Stomach (tissue), 9 donors: ENCODE measurements around the gene LAMB4. TPM values are rescaled to one million over a fixed set of nuclear protein-coding genes. Genes with fewer than 3 reads are reported as not detected.

Source experiments
- DNase-seq, 2 donors: peaks; one replicate each; pipeline versions ENCODE4 v3.0.0 to v3.0.0-alpha.2; 2013 to 2019
- H3K27ac ChIP-seq, 5 donors: fragments of 200-600 bp in 4 of 5; sonication (generic) in 4 of 5; one replicate each; pipeline ENCODE4 v1.5.1; 2013 to 2019; ENCODE audit warnings: mild to moderate bottlenecking in 1 of 5, moderate library complexity in 1 of 5
- H3K27me3 ChIP-seq, 3 donors: fragments of 200-600 bp; sonication (generic); one replicate each; pipeline ENCODE4 v1.5.1; 2017 to 2019; ENCODE audit warnings: mixed run types in 1 of 3
- H3K36me3 ChIP-seq, 4 donors: fragments of 200-600 bp; sonication (generic); 1 replicate in 3 of 4; 2 replicates in 1 of 4; pipeline ENCODE4 v1.5.1; 2016 to 2019
- H3K4me1 ChIP-seq, 4 donors: fragments of 200-600 bp; sonication (generic); one replicate each; pipeline ENCODE4 v1.5.1; 2016 to 2019
- H3K4me3 ChIP-seq, 4 donors: fragments of 200-600 bp; sonication (generic) in 3 of 4; one replicate each; pipeline ENCODE4 v1.5.1; 2016 to 2019; ENCODE audit warnings: mild to moderate bottlenecking in 1 of 4
- H3K9me3 ChIP-seq, 4 donors: fragments of 200-600 bp; sonication (generic); one replicate each; pipeline ENCODE4 v1.5.1; 2016 to 2019
- EP300 ChIP-seq: sonication (generic); formaldehyde crosslinking; IDR thresholded peaks from one replicate; pipeline ENCODE4 v1.6.1; 2017; ENCODE audit warnings: antibody characterized with exemption
- POLR2A ChIP-seq, 4 donors: fragments of 450-650 bp; IDR thresholded peaks; one replicate each; pipeline ENCODE4 v1.6.1; 2016; ENCODE audit warnings: antibody characterized with exemption in 4 of 4, control low read depth in 2 of 4, mild to moderate bottlenecking in 1 of 4, moderate library complexity in 1 of 4
- POLR2AphosphoS5 ChIP-seq, 3 donors: sonication (generic); formaldehyde crosslinking; IDR thresholded peaks; one replicate each; pipeline ENCODE4 v1.6.1; 2016; ENCODE audit warnings: antibody characterized with exemption in 3 of 3
- WGBS, 5 donors: extraction: QIAGEN DNeasy Blood & Tissue Kit in 3 of 5; methylation state at CpG; one replicate each; pipeline versions ENCODE4 v1.1.5 to v1.1.7; 2013 to 2018; 5-methylcytosine and 5-hydroxymethylcytosine counted together
- intact Hi-C: fragments of 100-400 bp; cut with DNase I; formaldehyde crosslinking; loops from one replicate; pipeline ENCODE4 v1.15.1; 2023; ENCODE audit warnings: low total_unique reads
- polyA plus RNA-seq, 3 donors: library from polyadenylated mRNA; stranded (reverse); fragments of 200-250 nt; gene quantifications; one replicate each; pipeline ENCODE4 v1.2.3, GENCODE V29; 2013
- total RNA-seq, 5 donors: library from RNA; depleted of rRNA; stranded (reverse); fragments of >200 nt; gene quantifications; one replicate each; pipeline versions ENCODE4 v1.1.0 to v1.2.3, GENCODE V29; 2014 to 2016
- TF ChIP-seq, protein P1 (sequence below), 7 experiments: fragments of 450-650 bp in 4 of 7; fragments of 200-600 bp in 3 of 7; sonication (generic) in 3 of 7; IDR thresholded peaks; one replicate each; pipeline ENCODE4 v1.5.1; 2016 to 2019; ENCODE audit warnings: antibody characterized with exemption in 7 of 7, control low read depth in 2 of 7, mild to moderate bottlenecking in 1 of 7
- donor health status: healthy with polysubstance abuse.
- donor health status: Bipolar disorder and iron deficiency.
- donor health status: healthy.

The LAMB4 gene
- total and polyA plus RNA-seq, 8 donors: under 0.01 to 8.5 (median 1.7) TPM; not detected in 2

DNA sequence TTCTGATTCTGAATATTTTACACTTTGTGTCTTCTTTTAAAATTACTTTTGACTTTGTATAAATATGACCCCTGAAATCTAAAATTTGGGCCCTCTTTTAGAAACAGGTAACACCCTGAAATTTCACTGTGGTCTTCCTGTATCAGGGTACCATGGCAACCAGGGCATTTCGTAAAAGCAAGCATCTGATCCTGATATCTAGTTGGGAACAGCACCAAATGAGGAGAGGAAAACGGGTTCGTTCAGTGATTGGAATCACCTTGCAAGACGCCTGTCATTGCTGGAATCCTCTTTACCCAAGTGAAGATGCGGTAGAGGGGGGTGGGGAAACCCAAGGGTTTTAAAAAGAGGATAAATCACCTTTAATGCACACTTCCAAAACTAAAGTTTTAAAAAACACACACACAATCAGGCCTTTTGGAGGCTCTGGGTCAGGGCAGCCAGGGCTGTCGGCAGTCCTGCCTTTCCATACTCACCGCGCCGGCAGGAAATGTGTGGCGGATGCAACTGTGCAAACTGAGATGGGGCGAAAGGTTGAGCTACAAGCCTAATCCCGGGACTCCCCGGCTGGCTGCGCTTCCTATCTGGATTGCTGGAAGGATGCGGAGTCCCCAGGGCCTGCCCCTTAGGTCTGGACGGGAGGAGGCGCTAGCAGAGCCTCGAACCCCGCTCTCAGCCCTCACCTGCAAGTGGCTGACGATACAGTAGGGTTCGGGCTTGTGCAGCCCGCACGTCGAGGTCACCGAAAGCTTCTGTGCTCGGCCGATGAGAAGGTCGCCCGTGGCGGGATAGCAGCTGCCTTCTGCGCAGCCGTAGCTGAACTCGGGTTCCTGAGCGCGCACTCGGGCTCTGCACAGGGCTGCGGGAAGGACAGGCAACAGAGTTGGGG is 129.0 kb downstream of the LAMB4 start:
- TF ChIP-seq POLR2A (IDR thresholded peaks at IDR 0.05): no peak
- peak in 2 of 3 donors; percentile 4 to 23 for TF ChIP-seq POLR2AphosphoS5 (IDR thresholded peaks at IDR 0.05)
- no peak for TF ChIP-seq EP300
- TF ChIP-seq, protein P1, sequence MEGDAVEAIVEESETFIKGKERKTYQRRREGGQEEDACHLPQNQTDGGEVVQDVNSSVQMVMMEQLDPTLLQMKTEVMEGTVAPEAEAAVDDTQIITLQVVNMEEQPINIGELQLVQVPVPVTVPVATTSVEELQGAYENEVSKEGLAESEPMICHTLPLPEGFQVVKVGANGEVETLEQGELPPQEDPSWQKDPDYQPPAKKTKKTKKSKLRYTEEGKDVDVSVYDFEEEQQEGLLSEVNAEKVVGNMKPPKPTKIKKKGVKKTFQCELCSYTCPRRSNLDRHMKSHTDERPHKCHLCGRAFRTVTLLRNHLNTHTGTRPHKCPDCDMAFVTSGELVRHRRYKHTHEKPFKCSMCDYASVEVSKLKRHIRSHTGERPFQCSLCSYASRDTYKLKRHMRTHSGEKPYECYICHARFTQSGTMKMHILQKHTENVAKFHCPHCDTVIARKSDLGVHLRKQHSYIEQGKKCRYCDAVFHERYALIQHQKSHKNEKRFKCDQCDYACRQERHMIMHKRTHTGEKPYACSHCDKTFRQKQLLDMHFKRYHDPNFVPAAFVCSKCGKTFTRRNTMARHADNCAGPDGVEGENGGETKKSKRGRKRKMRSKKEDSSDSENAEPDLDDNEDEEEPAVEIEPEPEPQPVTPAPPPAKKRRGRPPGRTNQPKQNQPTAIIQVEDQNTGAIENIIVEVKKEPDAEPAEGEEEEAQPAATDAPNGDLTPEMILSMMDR (IDR thresholded peaks at IDR 0.05): no peak

DNA sequence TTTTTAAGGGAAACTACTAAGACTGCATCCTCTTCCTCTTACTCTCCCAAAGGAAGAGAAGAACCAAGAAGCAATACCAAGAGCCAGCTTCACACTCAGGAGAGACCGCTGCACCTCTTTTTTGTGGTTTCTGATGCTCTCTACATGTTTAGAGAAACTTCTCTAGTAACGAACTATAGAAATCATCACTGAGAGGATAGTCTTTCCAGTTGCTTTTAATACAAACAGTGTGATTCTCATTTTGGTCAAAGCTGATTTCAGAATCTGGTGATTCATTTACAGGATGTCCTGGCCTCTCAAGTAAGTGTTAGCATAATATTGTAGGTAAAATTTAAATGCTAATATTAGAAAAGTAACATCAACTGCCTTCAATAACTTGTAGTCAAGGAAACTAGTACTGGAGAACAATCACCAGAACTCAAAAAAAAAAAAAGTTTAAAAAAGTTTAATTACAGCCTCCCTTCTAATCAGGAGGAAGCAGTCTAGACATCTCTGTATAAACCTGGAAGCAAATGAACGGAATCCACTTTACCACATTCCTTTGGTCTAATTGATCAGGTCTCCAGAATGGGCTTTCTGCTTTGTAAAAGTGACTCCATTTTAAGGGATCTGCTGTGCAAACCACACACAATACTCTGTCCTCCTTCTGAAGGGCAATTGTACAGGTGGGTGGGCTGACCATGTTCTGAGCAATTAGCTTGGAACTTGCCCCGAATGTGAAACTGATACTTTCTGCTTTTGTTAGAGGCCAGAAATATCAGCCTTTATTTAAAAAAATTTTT is 130.2 kb downstream of the LAMB4 start:
- H3K27ac ChIP-seq: peak overlapping the region; percentile 37 to 89 (median 86)
- WGBS, 5 donors: 63 to 77% (median 71%) methylated on average over 4 of the region's 4 CpGs
- H3K27me3 ChIP-seq: peaks cover 0 to 39% (median 11%) of the 10 kb centered on the region in 3 donors
- no peak for DNase-seq
- H3K9me3 ChIP-seq: no peaks in the 10 kb centered on the region
- H3K4me3 ChIP-seq: peak overlapping the region in 3 of 4 donors; percentile 62 to 87 (median 77)
- H3K36me3 ChIP-seq: peaks cover 0 to 14% (median 8%) of the 10 kb centered on the region in 4 donors
- intact Hi-C loops: no loop called here
- TF ChIP-seq POLR2A (IDR thresholded peaks at IDR 0.05): no peak
- TF ChIP-seq POLR2AphosphoS5 (IDR thresholded peaks at IDR 0.05): no peak
- TF ChIP-seq, protein P1 (IDR thresholded peaks at IDR 0.05): no peak
- TF ChIP-seq EP300: no peak
- peaks cover 29 to 82% (median 56%) of the 10 kb centered on the region in 4 donors for H3K4me1 ChIP-seq

More for the DNA sequence above, 129.0 kb downstream of the LAMB4 start:
- Histone ChIP-seq H3K36me3 (peaks cover 0 to 14% (median 8%) of the 10 kb centered on the region in 4 donors), H3K27ac (peak overlapping the region; percentile 77 to 89 (median 86)), H3K4me1 (peaks cover 20 to 71% (median 49%) of the 10 kb centered on the region in 4 donors), H3K4me3 (peak overlapping the region; percentile 62 to 87 (median 75)), H3K9me3 (no peaks in the 10 kb centered on the region), H3K27me3 (peaks cover 0 to 39% (median 11%) of the 10 kb centered on the region in 3 donors)
- DNase-seq: peak; percentile 29 to 80
- intact Hi-C loops: no loop called here
- 14 to 22% (median 15%) methylated on average over 26 to 37 of the region's 37 CpGs for WGBS, 5 donors

DNA sequence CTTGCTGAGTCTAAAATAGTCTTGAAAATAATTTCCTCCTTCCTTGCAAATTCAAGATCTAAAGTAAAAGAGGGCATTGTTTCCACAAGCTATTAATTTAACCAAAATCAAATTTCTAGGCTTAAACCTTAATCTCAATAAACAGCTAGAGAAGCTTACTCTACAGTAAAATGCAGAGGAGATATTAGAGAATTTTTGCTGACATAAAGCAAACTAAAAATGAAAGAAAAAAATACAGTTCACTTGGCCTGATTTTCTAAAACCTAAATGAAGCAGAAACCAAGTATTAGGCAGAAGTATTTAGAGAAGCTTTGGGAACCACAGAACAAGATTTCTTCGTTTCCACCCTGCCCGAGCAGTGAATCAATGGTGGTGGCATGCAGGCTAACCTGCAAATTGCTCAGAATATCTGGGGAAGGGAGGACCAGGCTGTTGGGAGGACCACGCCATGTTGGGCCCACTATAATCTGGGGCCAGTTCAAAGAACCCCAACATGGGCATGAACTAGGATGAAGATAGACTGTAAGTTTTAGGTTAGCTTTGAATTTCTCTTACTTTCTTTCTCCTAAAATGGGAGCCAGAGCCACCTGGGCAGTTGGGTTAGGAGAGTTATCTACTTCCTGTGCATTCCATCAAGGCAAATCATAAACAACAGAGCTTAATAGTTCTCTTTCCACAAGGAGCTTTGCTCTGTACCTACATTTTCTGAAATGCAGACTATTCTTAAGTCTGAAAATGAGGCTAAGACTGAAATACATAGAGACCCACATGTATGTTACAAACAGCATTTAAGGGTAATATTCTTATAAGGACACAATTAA is 131.3 kb downstream of the LAMB4 start:
- Histone ChIP-seq H3K27me3 (peaks cover 0 to 33% (median 11%) of the 10 kb centered on the region in 3 donors), H3K9me3 (no peaks in the 10 kb centered on the region), H3K36me3 (peaks cover 0 to 22% (median 8%) of the 10 kb centered on the region in 4 donors), H3K4me3 (peak overlapping the region in 1 of 4 donors; percentile 2), H3K27ac (peak overlapping the region in 4 of 5 donors; percentile 83 to 89 (median 87)), H3K4me1 (peaks cover 31 to 82% (median 59%) of the 10 kb centered on the region in 4 donors)
- no peak for TF ChIP-seq POLR2A (IDR thresholded peaks at IDR 0.05)
- TF ChIP-seq POLR2AphosphoS5 (IDR thresholded peaks at IDR 0.05): no peak
- TF ChIP-seq EP300: no peak
- TF ChIP-seq, protein P1 (IDR thresholded peaks at IDR 0.05): no peak
- 73 to 90% (median 85%) methylated on average over 3 of the region's 3 CpGs for whole genome bisulfite sequencing, 5 donors
- no peak for DNase-seq
- intact Hi-C loops: no loop called here
